ENCODE measurements around the gene ZMIZ1. TPM values are rescaled to one million over a fixed set of nuclear protein-coding genes. Genes with fewer than 3 reads are reported as not detected.

Gene ZMIZ1
- total RNA-seq, 1 experiment from 2014 or later, result 23.5 TPM

- H3K36me3 Mint-ChIP-seq (ENCODE audit: insufficient read depth, unreplicated experiment), result no peaks in the 10 kb centered on the region
- CTCF ChIA-PET, result interaction anchor here (0.6 kb wide), 1 partner anchor 8 kb away, joined by 3 read pairs; no protein-coding TSS in a partner anchor
Measured at GRCh38 chr10:79272353-79272752, 203.6 kb downstream of the ZMIZ1 start.

GRCh38 chr10:79273604-79274003, 204.8 kb downstream of the ZMIZ1 start:
- Mint-ChIP-seq H3K4me3 (ENCODE audit: low read depth, unreplicated experiment) (no peak overlapping the region), H3K27me3 (ENCODE audit: unreplicated experiment) (no peaks in the 10 kb centered on the region), H3K27ac (ENCODE audit: unreplicated experiment) (no peak overlapping the region), H3K4me1 (ENCODE audit: low read depth, unreplicated experiment) (no peaks in the 10 kb centered on the region), H3K36me3 (ENCODE audit: insufficient read depth, unreplicated experiment) (no peaks in the 10 kb centered on the region), H3K9me3 (ENCODE audit: low read depth, unreplicated experiment) (no peaks in the 10 kb centered on the region)
- intact Hi-C loops (cut with micrococcal nuclease; ENCODE audit: unreplicated experiment), result no loop called here
- TF ChIP-seq CTCF (IDR thresholded peaks at IDR 0.05; ENCODE audit: unreplicated experiment), result no peak
- DNase-seq, result no peak
- CTCF ChIA-PET, result no interaction called here
- BruUV-seq (replicated peaks), result no TSS peak

More at GRCh38 chr10:79272353-79272752, 203.6 kb downstream of the ZMIZ1 start:
- no TSS peak for BruUV-seq (replicated peaks)
- no peak for DNase-seq
- Mint-ChIP-seq H3K9me3 (ENCODE audit: low read depth, unreplicated experiment) (no peaks in the 10 kb centered on the region), H3K4me1 (ENCODE audit: low read depth, unreplicated experiment) (no peaks in the 10 kb centered on the region), H3K4me3 (ENCODE audit: low read depth, unreplicated experiment) (no peak overlapping the region), H3K27me3 (ENCODE audit: unreplicated experiment) (no peaks in the 10 kb centered on the region), H3K27ac (ENCODE audit: unreplicated experiment) (no peak overlapping the region)
- TF ChIP-seq CTCF (IDR thresholded peaks at IDR 0.05; ENCODE audit: unreplicated experiment), result no peak
- intact Hi-C loops (cut with micrococcal nuclease; ENCODE audit: unreplicated experiment), result no loop called here

- no peaks in the 10 kb centered on the region for H3K36me3 Mint-ChIP-seq (ENCODE audit: insufficient read depth, unreplicated experiment)
- no peaks in the 10 kb centered on the region for H3K27me3 Mint-ChIP-seq (ENCODE audit: unreplicated experiment)
- intact Hi-C loops (cut with micrococcal nuclease; ENCODE audit: unreplicated experiment), result no loop called here
- no peak for DNase-seq
- no peak overlapping the region for H3K27ac Mint-ChIP-seq (ENCODE audit: unreplicated experiment)
- H3K9me3 Mint-ChIP-seq (ENCODE audit: low read depth, unreplicated experiment), result no peaks in the 10 kb centered on the region
- TF ChIP-seq CTCF (IDR thresholded peaks at IDR 0.05; ENCODE audit: unreplicated experiment), result no peak
- no TSS peak for BruUV-seq (replicated peaks)
- CTCF ChIA-PET, result no interaction called here
- no peak overlapping the region for H3K4me3 Mint-ChIP-seq (ENCODE audit: low read depth, unreplicated experiment)
- H3K4me1 Mint-ChIP-seq (ENCODE audit: low read depth, unreplicated experiment), result no peaks in the 10 kb centered on the region
Measured at GRCh38 chr10:79274279-79275104, 205.7 kb downstream of the ZMIZ1 start.

- intact Hi-C loops (cut with micrococcal nuclease; ENCODE audit: unreplicated experiment), result no loop called here
- Mint-ChIP-seq H3K27ac (ENCODE audit: unreplicated experiment) (no peak overlapping the region), H3K27me3 (ENCODE audit: unreplicated experiment) (no peaks in the 10 kb centered on the region), H3K4me1 (ENCODE audit: low read depth, unreplicated experiment) (no peaks in the 10 kb centered on the region), H3K4me3 (ENCODE audit: low read depth, unreplicated experiment) (no peak overlapping the region), H3K9me3 (ENCODE audit: low read depth, unreplicated experiment) (no peaks in the 10 kb centered on the region), H3K36me3 (ENCODE audit: insufficient read depth, unreplicated experiment) (no peaks in the 10 kb centered on the region)
- CTCF ChIA-PET, result no interaction called here
- TF ChIP-seq CTCF (IDR thresholded peaks at IDR 0.05; ENCODE audit: unreplicated experiment), result no peak
- DNase-seq, result no peak
- no TSS peak for BruUV-seq (replicated peaks)
Measured at GRCh38 chr10:79275105-79275430, 206.3 kb downstream of the ZMIZ1 start.

Measured in Calu3 (cell line).